DMS114 treated with DMSO at 0.1 percent for 48 hours (cell line): ENCODE results near the gene ZDHHC14.

Source experiments
- DNase-seq: peaks from one replicate; lab custom pipeline; 2025; ENCODE audit not compliant: unreplicated experiment; lab: John Stamatoyannopoulos, UW

ZDHHC14 gene

GRCh38 chr6:157653521-157653920, 272.5 kb downstream of the ZDHHC14 start:
- no peak for DNase-seq

- no peak for DNase-seq
Measured at GRCh38 chr6:157655139-157655538, 274.1 kb downstream of the ZDHHC14 start.

GRCh38 chr6:157656437-157656997, 275.5 kb downstream of the ZDHHC14 start:
- no peak for DNase-seq

- DNase-seq, result no peak
Measured at GRCh38 chr6:157657754-157658153, 276.8 kb downstream of the ZDHHC14 start.

- no peak for DNase-seq
Measured at GRCh38 chr6:157658301-157658700, 277.3 kb downstream of the ZDHHC14 start.

- no peak for DNase-seq
Measured at GRCh38 chr6:157659536-157660271, 278.7 kb downstream of the ZDHHC14 start.

GRCh38 chr6:157660414-157660813, 279.4 kb downstream of the ZDHHC14 start:
- no peak for DNase-seq

GRCh38 chr6:157661652-157662051, 280.7 kb downstream of the ZDHHC14 start:
- no peak for DNase-seq

GRCh38 chr6:157663261-157663660, 282.3 kb downstream of the ZDHHC14 start:
- DNase-seq, result no peak

GRCh38 chr6:157665180-157665579, 284.2 kb downstream of the ZDHHC14 start:
- DNase-seq, result no peak

GRCh38 chr6:157666729-157667128, 285.7 kb downstream of the ZDHHC14 start:
- no peak for DNase-seq

GRCh38 chr6:157667211-157668008, 286.4 kb downstream of the ZDHHC14 start:
- DNase-seq, result peak; percentile 18

GRCh38 chr6:157668009-157668401, 287.0 kb downstream of the ZDHHC14 start:
- DNase-seq, result no peak

- no peak for DNase-seq
Measured at GRCh38 chr6:157668713-157669112, 287.7 kb downstream of the ZDHHC14 start.

- DNase-seq, result no peak
Measured at GRCh38 chr6:157669323-157669722, 288.3 kb downstream of the ZDHHC14 start.

GRCh38 chr6:157669747-157670216, 288.8 kb downstream of the ZDHHC14 start:
- no peak for DNase-seq

- no peak for DNase-seq
Measured at GRCh38 chr6:157670466-157671186, 289.6 kb downstream of the ZDHHC14 start.

- no peak for DNase-seq
Measured at GRCh38 chr6:157672726-157673412, 291.9 kb downstream of the ZDHHC14 start.

GRCh38 chr6:157673596-157673995, 292.6 kb downstream of the ZDHHC14 start:
- DNase-seq, result no peak

GRCh38 chr6:157674061-157674460, 293.1 kb downstream of the ZDHHC14 start:
- DNase-seq, result no peak

GRCh38 chr6:157675831-157676230, 294.8 kb downstream of the ZDHHC14 start:
- DNase-seq, result no peak
